Bronchial smooth muscle cell (primary cell): ENCODE results near the gene DRGX. TPM values are rescaled to one million over a fixed set of nuclear protein-coding genes. Genes with fewer than 3 reads are reported as not detected.

Experiments used
- total RNA-seq: library from RNA; depleted of rRNA; stranded (reverse); fragments of >200 nt; gene quantifications from 2 replicates; pipeline ENCODE4 v1.2.1, GENCODE V29; 2014

DRGX gene
- not detected in 2 replicates for total RNA-seq

DNA sequence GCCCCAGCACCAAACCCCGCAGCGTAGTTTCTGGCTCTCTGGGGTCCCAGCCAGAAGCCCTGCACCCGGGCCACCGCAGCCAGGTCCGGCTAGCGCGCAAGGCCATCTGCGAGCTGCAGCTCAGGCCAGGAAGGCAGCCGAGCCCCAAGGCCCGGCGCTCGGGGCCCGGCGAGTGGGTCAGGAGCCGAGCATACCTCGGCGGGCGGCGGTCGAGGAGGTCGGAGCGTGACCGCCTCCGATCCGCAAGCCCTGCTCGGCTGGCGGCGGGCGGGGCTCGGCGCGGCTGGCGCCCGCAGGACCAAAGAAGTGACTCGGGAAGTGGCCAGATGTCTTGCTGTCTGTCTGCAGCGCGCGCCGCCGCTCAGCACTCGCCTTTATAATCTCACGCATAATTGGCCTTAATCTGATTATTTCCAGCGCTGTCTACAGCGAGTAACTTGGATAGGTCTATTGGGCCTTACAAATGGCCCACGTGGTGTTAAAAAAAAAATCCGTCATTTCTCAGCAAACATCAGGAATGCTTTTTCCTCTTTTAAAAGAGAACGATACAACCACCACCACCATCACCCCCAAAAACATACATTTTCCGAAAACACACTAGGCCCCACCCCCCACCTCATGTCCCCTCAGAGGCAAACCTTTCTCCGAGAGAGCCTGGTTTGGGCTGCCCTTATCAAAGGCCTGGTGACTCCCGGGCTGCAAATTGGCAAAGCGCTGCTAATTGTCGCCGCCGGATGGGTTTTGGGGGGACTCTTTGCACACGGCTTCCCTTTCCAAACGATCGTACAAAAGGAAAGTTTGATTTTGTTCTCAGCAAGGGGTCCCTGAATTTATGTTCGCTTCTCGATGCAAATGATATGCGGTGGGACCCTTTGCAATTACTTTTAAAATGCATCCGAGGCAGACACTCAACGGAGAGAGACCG, at the start of gene DRGX:
TSS of gene DRGX (minus strand) at position 349 of the 925 bp plus-strand sequence. CDS start 649 bp downstream, outside the sequence.

Other genes with a start within 250 kb of the DRGX start
- gene TMEM273, start 207.7 kb downstream of the DRGX start, total RNA-seq, result not detected in 2 replicates
- not detected in 2 replicates for gene C10orf71, start 96.9 kb downstream of the DRGX start, total RNA-seq
- gene ERCC6, start 143.0 kb upstream of the DRGX start, total RNA-seq, result 11.1 and 13.4 TPM in 2 replicates
- gene SLC18A3, start 214.2 kb upstream of the DRGX start, total RNA-seq, result not detected in 2 replicates
- not detected in 2 replicates for gene CHAT, start 217.9 kb upstream of the DRGX start, total RNA-seq